ENCODE results near the gene FAM200A.
"Not testable (repeated sequence)": the region's sequence is repeated elsewhere in the genome, so short reads cannot be mapped to it uniquely, and the experiment has no call there.

The FAM200A gene

DNA sequence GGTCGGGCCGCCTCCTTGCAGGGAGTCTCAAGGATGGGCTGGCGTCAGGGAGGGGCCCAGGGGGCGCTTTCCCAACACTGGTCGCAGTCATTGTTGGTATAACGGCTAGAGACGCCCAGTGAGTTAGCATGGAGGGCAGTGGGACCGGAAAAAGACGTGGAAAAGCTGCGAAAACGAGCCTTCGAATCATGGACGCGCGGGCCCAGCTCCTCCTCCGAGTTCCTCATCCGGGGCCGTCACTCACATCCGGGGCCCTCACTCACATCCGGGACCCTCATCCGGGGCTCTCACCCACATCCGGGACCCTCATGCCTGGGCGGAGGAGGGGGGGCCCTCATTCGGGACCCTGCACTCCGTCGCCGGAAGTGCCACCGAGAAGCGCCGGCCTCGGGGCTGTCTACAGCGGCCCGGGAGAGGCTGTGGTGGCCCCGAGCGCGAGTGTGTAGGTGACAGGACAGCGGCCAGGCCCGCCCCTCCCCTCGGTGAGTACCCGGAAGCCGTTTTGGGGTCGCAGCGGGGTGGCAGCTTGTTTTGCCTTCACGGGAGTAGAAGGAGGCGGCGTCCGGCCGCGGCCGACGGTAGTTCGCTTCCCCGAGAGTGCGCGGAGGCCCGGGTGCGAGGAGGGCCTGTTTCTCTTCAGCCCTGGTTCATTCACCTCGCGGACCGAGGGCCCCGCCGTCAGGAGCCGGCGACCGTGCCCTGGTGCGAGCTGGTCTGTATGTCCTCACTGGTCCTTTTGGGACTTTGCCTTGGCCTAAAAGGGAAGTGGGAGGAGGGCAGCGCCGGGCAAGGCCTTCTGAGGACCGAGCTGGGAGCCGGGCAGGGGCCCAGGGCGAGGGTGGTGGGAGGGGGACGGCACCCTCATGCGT is 6.6 kb upstream of the FAM200A start, which contains the start of gene ZNF655:
ZNF655 (plus strand) TSS at position 337 of the 869 bp plus-strand sequence. CDS start 1,918 bp downstream, outside the sequence.
- DNase-seq, result peak; percentile 77 to 89

DNA sequence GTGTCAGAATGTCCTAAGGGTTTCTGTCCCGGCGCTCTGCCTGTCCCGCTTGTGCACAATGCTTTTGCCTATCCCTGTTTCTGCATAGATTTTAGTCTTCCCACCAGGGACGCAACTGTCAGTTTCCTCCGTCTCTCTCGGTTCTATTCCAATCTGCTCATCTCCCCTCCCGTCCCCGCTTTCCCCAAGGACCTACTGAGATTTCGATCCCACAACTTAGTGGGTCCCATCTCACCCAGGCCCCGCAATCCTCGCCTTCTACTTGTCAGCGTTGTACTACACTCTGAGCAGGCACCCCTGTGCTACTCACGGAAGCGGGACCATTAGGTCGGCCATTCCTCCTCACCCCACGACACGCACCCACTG is 6.0 kb upstream of the FAM200A start:
- no peak for DNase-seq

DNA sequence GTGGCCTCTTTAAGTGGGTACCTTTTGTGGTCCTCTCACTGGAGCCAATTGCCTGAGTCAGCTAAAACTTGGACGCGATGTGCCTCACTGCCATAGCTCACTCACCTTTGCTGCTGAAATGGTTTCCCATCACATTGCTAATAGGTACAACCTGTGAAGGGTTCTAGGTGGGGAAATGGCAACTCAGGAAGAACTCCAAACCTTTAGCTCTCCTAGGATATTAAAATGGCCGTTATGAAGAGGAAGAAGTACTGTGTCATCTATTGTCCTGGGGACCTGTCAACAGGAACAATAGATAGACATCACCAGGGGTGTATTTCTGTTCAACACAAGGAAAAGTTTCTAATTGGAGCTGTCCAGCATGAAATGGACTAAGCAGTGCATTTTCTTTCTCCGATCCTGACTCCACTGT is 5.3 kb upstream of the FAM200A start:
- no peak for DNase-seq

DNA sequence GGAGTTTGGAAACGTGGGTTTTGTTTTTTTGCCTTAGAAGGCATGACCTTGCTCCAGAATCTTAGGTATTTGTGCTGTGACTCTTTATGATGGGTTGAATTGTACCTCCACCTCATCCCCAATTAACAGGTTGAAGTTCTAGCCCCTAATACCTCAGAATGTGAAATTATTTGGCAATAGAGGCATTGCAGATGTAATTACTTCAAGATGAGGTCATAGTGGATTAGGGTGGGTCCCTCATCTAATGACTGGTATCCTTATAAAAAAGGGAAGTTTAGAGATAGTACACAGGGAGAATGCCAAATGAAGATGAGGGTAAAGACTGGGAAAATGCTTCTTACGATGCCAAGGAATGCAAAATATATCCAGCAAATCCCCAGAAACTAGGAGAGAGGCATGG is 3.0 kb upstream of the FAM200A start:
- no peak for DNase-seq

DNA sequence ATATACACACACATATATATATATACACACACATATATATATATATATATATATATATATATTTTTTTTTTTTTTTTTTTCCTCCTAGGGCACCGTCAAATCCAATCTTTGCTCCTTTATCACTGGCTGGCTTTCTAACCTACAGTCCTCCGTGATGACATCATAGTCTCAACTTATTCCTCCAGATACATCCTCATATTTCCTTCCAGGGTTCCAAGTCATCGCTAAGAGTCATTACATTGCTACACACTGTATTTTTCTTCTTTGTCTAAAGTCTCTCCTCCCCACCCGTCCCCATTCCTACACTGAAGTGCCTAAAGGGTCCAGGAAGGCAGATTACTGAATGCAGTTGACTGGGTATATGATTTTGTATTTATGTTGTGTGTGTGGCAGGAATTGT is 1.1 kb upstream of the FAM200A start:
- DNase-seq, result no peak

DNA sequence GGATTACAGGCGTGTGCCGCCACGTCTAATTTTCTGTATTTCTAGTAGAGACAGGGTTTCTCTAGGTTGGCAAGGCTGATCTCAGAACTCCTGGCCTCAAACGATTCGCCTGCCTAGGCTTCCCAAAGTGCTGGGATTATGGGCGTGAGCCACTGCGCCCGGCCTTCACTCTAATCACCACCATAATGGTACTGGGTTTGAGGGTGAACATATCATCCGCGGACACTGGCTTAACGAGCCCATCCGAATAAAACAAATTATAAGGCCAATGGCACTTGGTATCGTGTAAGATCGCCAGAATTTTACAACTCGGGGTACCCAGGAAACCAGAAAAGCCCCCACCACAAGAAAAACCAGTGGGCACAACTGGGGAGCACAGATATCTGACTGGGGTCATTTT is 580 bp downstream of the FAM200A start:
- DNase-seq, result no peak

DNA sequence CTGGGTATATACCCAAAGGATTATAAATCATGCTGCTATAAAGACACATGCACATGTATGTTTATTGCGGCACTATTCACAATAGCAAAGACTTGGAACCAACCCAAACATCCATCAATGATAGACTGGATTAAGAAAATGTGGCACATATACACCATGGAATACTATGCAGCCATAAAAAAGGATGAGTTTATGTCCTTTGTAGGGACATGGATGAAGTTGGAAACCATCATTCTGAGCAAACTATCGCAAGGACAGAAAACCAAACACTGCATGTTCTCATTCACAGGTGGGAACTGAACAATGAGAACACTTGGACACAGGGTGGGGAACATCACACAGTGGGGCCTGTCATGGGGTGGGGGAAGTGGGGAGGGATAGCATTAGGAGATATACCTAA is 2.4 kb downstream of the FAM200A start:
- not testable (repeated sequence) for DNase-seq

DNA sequence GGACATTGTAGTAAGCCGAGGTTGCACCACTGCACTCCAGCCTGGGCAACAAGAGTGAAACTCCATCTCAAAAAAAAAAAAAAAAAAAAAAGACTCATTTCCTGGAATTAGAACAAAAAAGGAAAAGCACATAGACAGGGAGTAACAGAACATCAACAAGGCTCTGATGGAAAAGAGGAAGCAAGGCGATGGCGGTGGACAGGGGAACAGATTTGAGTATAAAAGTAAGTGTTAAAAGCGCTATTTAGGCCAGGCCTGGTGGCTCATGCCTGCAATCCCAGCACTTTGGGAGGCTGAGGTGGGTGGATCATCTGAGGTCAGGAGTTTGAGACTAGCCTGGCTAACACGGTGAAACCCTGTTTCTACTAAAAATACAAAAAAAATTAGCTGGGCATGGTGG is 6.6 kb downstream of the FAM200A start:
- DNase-seq, result not testable (repeated sequence)

DNA sequence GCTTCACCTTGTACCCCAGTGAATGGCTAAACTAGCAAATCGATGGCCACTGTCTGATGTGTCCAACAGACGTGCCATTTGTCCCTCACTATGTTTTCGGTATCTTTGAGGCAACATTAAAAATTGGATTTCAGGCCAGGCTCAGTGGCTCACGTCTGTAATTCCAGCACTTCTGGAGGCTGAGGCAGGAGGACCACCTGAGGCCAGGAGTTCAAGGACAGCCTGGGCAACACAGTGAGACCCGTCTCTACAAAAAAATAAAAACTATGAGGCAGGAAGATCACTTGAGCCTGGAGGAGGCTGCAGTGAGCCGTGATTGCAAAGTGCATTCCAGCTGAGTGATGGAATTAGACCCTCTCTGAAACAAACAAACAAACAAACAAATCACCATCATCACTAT is 8.0 kb downstream of the FAM200A start:
- DNase-seq, result no peak

DNA sequence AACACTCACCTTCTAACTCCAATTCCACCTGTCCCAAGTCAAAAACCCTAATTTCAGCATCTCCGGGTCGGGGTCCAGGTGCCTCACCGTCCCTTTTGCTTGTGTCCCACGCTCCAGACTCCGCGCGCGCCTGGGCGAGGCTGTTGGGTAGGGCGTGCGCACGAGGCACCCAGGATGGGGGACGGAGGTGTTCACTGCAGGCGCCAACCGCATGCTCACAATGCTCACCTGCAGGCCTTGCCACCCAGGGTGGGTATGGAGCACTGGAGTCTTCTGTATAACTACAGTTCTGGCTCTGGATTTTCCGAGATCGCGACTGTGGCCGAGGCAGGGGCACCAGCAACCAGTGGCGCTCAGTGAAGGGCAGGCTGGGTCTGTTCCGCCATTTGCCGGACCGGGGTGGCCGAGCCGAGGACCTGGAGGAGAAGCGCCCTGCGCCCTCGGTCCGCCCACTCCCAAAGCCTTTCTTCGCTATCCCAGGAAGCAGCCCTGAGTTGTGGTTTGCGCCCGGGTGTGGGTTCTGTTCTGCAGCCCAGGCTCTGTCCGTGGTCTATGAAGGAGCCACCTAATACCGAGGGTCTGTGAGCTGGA is 8.7 kb downstream of the FAM200A start:
- DNase-seq, result no peak

DNA sequence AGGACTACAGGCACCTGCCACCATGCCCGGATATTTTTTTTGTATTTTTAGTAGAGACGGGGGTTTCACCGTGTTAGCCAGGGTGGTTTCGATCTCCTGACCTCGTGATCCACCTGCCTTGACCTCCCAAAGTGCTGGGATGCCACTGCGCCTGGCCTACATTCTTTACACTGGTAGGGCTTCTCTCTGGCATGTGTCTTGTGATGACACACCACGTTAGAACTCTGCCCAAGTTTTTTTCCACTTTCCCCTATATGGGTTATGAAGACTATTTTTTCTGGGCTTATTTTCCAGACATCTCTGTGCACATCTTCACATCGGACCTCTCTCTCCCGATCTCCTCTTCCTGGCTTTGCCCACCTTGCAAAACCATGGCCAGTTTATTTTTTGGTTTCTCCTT is 10.7 kb downstream of the FAM200A start:
- DNase-seq, result no peak

DNA sequence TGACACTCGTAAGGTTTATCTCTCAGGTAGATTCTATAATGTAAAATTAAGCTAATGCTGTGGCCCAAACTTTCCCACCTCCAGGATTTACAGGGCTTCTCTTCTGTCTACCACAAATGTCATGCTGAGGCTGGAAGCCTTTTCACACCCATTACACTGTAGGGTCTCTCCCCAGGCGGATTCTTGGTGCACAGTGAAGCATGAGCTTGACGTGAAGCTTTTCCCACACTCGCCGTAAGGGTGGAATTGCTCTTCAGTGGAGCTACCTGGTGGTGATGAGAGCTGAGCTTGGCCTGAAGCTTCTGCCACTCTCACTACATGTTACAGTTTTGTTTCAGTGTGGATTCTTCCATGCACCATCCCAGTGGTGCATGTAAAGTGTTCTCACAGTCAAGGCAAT is 11.4 kb downstream of the FAM200A start:
- DNase-seq, result no peak

DNA sequence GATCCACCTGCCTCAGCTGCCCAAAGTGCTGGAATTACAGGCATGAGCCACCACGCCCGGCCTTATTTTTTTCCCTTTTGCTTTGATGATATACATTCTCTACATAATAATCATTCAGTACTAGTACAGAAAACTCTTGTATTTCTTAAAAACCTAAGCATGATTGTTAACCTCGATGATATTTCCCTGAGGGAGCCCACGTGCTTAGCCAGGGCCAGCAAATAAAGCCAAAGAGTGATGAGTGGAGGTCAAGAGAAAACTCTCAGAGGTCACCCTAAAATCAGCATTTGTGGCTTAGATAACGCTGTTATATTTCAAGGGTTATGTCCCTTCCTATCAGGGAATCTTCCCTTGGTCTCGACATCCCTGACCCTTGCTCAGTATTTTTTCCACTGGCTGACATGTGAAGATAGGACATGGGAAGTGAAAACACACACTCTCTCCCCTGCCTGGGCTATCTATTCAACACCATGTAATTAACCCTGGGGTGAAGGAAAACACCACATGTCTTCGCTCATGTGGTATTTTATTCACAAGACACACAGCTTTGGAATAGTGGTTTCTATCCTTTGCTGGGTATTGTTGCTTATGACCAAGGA is 12.6 kb downstream of the FAM200A start:
- DNase-seq, result no peak

DNA sequence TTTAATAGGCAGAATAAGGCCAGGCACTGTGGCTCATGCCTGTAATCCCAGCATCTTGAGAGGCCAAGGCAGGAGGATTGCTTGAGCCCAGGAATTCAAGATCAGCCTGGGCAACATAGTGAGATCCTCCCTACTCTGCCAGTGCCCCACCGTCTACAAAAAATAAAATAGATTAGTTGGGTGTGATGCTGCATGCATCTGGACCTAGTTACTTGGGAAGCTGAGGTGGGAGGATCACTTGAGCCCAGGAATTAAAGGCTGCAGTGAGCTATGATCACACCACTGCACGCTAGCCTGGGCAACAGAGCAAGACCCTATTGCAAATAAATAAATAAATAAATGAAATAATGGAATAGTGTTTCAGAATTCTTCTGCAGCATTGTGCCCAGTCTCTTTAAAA is 16.2 kb downstream of the FAM200A start:
- DNase-seq, result no peak

DNA sequence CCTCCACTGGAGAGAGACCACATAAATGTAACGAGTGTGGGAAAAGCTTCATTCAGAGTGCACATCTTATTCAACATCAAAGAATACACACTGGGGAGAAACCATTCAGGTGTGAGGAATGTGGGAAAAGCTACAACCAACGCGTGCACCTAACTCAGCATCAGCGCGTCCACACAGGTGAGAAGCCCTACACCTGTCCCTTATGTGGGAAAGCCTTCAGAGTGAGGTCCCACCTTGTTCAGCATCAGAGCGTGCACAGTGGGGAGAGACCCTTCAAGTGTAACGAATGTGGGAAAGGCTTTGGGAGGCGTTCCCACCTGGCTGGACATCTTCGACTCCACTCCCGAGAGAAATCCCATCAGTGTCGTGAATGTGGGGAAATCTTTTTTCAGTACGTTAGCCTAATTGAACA is 20.6 kb downstream of the FAM200A start:
- DNase-seq, result no peak

DNA sequence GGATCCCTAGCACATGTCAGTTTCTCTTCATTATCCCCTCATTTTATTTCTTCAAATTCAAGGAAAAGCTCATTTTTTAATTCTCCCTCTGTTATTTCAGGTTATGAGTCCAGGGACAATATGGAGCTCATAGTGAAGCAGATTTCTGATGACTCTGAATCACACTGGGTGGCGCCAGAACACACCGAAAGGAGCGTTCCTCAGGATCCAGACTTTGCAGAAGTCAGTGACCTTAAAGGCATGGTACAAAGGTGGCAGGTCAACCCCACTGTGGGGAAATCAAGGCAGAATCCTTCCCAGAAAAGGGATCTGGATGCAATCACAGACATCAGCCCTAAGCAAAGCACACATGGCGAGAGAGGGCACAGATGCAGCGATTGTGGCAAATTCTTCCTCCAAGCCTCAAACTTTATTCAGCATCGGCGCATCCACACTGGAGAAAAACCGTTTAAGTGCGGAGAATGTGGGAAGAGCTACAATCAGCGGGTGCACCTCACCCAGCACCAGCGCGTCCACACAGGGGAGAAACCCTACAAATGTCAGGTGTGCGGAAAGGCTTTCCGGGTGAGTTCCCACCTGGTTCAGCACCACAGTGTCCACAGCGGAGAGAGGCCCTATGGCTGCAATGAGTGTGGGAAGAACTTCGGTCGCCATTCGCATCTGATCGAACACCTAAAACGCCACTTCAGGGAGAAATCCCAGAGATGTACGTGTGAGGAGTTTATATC is 26.0 kb downstream of the FAM200A start:
- DNase-seq, result no peak

DNA sequence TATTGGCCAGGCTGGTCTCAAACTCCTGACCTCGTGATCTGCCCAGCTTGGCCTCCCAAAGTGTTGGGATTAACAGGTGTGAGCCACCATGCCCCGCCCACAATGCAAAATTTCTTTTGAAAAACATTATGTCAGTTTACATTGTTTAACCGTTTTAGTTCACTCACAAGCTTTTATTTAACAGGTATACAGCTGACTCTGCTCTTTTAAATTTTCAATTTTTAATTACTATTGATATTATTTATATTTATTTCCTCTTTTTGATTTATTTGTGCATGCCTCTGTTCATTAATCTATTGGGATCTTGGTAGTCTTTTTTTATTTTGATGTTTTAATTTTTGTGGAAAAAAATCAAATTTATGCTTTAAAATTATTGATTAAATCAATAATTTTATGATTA is 30.5 kb downstream of the FAM200A start:
- no peak for DNase-seq

DNA sequence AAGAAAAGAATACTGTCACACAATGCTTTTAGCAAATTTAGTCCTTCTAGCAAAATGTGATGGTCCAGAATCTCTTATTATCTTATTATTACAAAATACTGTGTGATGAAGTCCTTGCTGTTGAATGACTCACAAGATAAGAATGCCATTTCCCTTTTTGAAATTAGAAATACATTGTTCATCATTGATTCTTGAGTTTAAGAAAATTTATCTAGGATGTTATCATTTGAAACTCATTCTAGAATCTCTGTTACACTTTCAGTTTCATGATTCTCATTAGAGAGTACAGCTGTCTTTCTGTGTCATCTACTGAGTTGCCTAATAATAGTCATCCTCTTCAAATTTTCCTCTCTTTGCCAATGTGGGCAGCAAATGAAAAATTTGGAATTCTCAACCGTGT is 37.9 kb downstream of the FAM200A start:
- no peak for DNase-seq

DNA sequence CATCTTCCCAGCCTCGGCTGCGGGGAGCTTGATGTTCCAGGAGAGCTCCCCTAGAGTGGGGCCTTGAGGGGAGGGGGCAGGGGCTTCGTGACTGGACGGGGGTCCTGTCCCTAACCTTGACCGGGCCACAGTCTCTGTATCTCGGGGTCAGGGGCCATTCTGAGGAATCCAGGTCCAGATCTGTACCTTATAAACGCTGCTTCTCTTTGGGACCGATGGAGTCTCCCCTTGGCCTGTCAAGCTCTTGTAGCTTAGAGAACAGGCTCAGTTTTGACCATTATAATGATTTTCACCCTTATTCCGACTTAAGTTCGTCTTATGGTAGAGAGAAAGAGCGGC is 46.6 kb downstream of the FAM200A start:
- no peak for DNase-seq

DNA sequence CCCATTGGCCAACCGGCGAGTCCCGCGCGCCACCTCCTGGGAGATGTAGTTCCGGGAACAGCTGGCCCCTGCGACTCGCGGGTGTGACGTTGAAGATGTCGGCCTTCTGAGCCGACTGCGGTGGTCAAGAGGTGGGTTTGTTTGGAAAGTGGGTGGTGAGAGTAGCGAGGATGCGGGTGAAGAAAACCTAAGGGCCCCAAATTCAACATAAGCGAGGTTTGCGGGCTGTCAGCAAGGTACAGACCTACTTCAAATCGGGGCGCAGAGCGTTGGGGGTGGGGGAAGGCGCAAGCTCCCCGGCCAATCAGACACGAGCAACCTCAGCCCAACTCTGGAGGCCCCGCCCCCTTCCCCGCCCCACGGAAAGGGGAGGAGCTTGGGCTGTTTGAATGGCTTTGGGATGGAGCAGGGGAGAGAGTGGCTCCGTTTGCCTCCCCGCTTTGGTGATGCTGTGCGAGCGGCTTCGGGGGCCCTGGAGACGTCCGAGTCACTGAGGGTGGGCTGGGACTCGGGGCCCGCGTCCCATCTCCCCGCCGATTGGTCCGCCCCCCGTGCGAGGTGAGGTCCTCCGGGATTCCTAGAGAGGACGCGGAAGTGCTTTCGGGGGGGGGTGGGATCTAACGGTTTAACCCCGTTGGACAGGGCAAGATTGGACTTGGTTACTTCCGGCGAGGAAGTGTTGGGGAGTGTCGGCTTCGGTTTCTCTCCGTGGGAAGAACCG is 47.2 kb downstream of the FAM200A start, which contains the start of gene ZKSCAN5:
ZKSCAN5 (plus strand) TSS at position 60 of the 721 bp plus-strand sequence. CDS start 1,383 bp downstream, outside the sequence.
- DNase-seq, result peak; percentile 95 to 99

DNA sequence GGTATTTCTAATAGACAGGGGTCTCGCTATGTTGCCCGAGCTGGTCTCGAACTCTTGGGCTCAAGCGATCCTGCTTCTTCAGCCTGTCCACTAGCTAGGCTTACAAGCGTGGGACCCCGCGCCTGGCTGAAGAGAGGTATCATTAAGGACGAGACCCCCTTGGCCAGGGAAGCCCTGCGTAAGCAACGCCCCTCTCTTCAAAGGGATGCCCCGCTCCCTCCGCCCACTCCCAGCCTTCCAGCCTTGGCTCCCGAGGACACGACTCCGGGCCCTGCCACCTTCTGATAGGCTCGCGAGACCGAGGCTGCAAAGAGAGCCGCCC is 47.7 kb downstream of the FAM200A start:
- DNase-seq, result no peak

DNA sequence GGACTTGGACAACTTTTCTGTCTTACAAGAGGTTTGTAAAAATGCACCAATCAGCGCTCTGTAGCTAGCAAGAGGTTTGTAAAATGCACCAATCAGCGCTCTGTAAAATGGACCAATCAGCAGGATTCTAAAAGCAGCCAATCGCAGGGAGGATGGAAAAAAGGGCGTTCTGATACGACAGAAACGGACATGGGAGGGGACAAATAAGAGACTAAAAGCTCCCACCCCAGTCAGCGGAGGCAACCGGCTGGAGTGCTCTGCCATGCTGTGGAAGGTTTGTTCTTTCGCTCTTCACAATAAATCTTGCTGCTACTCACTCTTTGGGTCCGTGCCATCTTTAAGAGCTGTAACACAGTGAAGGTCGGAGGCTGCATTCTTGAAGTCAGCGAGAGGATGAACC is 50.7 kb downstream of the FAM200A start:
- not testable (repeated sequence) for DNase-seq

DNA sequence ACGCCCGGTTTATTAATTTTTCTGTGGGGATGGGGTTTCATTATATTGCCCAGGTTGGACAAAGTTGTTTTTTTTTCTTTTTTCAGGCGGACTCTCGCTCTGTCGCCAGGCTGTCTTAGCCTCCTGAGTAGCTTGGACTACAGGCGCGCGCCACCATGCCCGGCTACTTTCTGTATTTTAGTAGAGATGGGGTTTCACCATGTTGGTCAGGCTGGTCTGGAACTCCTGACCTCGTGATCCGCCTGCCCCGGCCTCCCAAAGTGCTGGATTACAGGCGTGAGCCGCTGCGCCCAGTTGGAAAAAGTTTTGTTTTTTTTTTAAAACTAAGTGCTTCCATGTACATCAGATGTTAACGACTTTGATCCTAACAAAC is 51.3 kb downstream of the FAM200A start:
- DNase-seq, result no peak
